Astrocyte of the cerebellum (primary cell): ENCODE data around the gene ZNF385A.

Experiments
- DNase-seq: peaks from one replicate; pipeline ENCODE4 v3.0.0-alpha.2; 2011; ENCODE audit warnings: low read depth
- H3K4me3 ChIP-seq: 2 replicates; pipeline ENCODE4 v1.5.1; 2011; ENCODE audit warnings: mild to moderate bottlenecking, low read depth, low read length, moderate library complexity
- in situ Hi-C: cut with HindIII; loops from 2 replicates; pipeline ENCODE4 v1.10.0; 2017; ENCODE audit warnings: low sequenced_read_pairs
- TF ChIP-seq, protein P1 (sequence below): IDR thresholded peaks from 2 replicates; pipeline ENCODE4 v1.5.1; 2012; ENCODE audit warnings: low read length, low read depth, moderate library complexity, mild to moderate bottlenecking; ENCODE audit errors: missing control alignments

ZNF385A gene

GRCh38 chr12:54363047-54363446, 21.5 kb downstream of the ZNF385A start:
- TF ChIP-seq, protein P1, sequence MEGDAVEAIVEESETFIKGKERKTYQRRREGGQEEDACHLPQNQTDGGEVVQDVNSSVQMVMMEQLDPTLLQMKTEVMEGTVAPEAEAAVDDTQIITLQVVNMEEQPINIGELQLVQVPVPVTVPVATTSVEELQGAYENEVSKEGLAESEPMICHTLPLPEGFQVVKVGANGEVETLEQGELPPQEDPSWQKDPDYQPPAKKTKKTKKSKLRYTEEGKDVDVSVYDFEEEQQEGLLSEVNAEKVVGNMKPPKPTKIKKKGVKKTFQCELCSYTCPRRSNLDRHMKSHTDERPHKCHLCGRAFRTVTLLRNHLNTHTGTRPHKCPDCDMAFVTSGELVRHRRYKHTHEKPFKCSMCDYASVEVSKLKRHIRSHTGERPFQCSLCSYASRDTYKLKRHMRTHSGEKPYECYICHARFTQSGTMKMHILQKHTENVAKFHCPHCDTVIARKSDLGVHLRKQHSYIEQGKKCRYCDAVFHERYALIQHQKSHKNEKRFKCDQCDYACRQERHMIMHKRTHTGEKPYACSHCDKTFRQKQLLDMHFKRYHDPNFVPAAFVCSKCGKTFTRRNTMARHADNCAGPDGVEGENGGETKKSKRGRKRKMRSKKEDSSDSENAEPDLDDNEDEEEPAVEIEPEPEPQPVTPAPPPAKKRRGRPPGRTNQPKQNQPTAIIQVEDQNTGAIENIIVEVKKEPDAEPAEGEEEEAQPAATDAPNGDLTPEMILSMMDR = no peak
- DNase-seq = no peak
- H3K4me3 ChIP-seq = no peak overlapping the region
- in situ Hi-C loops = no loop called here

- peak; percentile 77 for DNase-seq
- in situ Hi-C loops = no loop called here
- H3K4me3 ChIP-seq = no peak overlapping the region
- TF ChIP-seq, protein P1 = peak; percentile 92
These were observed 23.6 kb downstream of the ZNF385A start for GRCh38 chr12:54360717-54361456.

- no peak for DNase-seq
- in situ Hi-C loops = no loop called here
- TF ChIP-seq, protein P1 = no peak
- peak overlapping the region; percentile 60 for H3K4me3 ChIP-seq
These were observed 24.7 kb downstream of the ZNF385A start for GRCh38 chr12:54359762-54360351.

- H3K4me3 ChIP-seq = peak overlapping the region; percentile 60
- in situ Hi-C loops = no loop called here
These were observed 25.4 kb downstream of the ZNF385A start for GRCh38 chr12:54358945-54359761.

DNA sequence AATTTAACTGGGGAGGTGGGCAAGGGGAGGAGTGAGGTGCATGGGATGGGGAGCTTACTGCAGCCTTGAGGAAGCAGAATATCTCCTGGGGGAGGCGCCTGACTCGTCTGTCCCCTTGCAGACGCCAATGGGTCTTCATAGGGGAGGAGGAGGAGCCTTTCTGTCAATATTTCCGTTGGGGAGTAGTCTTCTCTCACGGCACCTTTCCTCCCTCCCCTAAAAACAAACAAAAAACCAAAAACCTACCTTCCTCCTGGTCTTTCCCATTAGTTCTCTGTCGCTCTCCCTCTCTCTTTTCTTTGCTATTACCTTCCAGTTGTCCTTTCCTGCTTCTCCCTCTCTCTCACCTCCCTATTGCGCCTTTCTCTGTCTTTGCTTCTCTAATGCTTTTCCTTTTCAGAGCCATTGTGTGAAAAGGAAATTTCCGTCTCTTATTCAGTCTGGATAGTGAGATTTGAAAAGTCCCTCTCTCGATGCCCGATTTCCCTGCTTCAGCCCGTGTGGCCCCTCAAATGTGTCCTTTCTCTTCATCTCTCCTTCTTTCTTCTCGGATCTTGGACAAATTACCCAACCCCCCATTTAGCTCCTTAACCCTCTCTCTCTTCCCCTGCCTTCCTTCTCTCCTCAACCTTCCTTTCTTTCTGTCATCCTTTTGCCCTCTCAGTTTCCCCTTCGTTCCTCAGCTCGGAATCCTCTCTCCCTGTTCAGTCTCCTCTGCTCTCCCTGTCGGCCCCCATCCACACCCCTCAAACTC, 26.2 kb downstream of the ZNF385A start:
- in situ Hi-C loops = no loop called here
- peak overlapping the region; percentile 60 for H3K4me3 ChIP-seq
- DNase-seq = no peak

More at GRCh38 chr12:54358945-54359761, 25.4 kb downstream of the ZNF385A start:
- peak; percentile 99 for DNase-seq
- TF ChIP-seq, protein P1 = no peak

More for the DNA sequence above, 26.2 kb downstream of the ZNF385A start:
- TF ChIP-seq, protein P1 = no peak
